Spleen (tissue), 11 donors: Measurements from ENCODE around the gene TERT. TPM values are rescaled to one million over a fixed set of nuclear protein-coding genes. Genes with fewer than 3 reads are reported as not detected.
"Not testable (repeated sequence)": the region's sequence is repeated elsewhere in the genome, so short reads cannot be mapped to it uniquely, and the experiment has no call there.

Experiments used
- DNase-seq: peaks from one replicate; pipeline ENCODE4 v3.0.0-alpha.2; 2020
- H3K27ac ChIP-seq, 8 donors: fragments of 200-600 bp; sonication (generic) in 7 of 8; 1 replicate in 4 of 8; 2 replicates in 4 of 8; pipeline versions ENCODE4 v1.5.0 to v1.8.0; 2016 to 2021; ENCODE audit warnings: inconsistent platforms in 4 of 8, mild to moderate bottlenecking in 4 of 8, moderate library complexity in 1 of 8
- H3K27me3 ChIP-seq, 7 donors: fragments of 200-600 bp; sonication (generic) in 6 of 7; replicated peaks in 1 of 7; 1 replicate in 4 of 7; 2 replicates in 3 of 7; pipeline versions ENCODE4 v1.5.0 to v1.8.0; 2016 to 2021; ENCODE audit warnings: inconsistent platforms in 3 of 7, mild to moderate bottlenecking in 1 of 7
- H3K36me3 ChIP-seq, 6 donors: fragments of 200-600 bp; sonication (generic) in 5 of 6; 1 replicate in 4 of 6; 2 replicates in 2 of 6; pipeline versions ENCODE4 v1.5.0 to v1.8.0; 2016 to 2021; ENCODE audit warnings: inconsistent platforms in 2 of 6
- H3K4me1 ChIP-seq, 6 donors: fragments of 200-600 bp; sonication (generic) in 5 of 6; 1 replicate in 3 of 6; 2 replicates in 3 of 6; pipeline versions ENCODE4 v1.5.0 to v1.8.0; 2016 to 2021; ENCODE audit warnings: inconsistent platforms in 3 of 6
- H3K4me3 ChIP-seq, 8 donors: fragments of 200-600 bp; sonication (generic) in 7 of 8; 1 replicate in 4 of 8; 2 replicates in 4 of 8; pipeline versions ENCODE4 v1.5.0 to v1.8.0; 2016 to 2021; ENCODE audit warnings: inconsistent platforms in 4 of 8, mild to moderate bottlenecking in 4 of 8, moderate library complexity in 2 of 8
- H3K9me3 ChIP-seq, 8 donors: fragments of 200-600 bp; sonication (generic) in 7 of 8; 1 replicate in 4 of 8; 2 replicates in 4 of 8; pipeline versions ENCODE4 v1.5.0 to v1.8.0; 2016 to 2021; ENCODE audit warnings: inconsistent platforms in 4 of 8
- POLR2A ChIP-seq, 3 donors: fragments of 450-650 bp; IDR thresholded peaks; one replicate each; pipeline ENCODE4 v1.5.1; 2017; ENCODE audit warnings: antibody characterized with exemption in 3 of 3, mild to moderate bottlenecking in 1 of 3
- POLR2AphosphoS5 ChIP-seq, 3 donors: sonication (generic); formaldehyde crosslinking; IDR thresholded peaks; one replicate each; pipeline ENCODE4 v1.5.1; 2017; ENCODE audit warnings: antibody characterized with exemption in 3 of 3
- WGBS, 5 donors: extraction: QIAGEN DNeasy Blood & Tissue Kit in 3 of 5; methylation state at CpG; one replicate each; pipeline versions ENCODE4 v1.1.5 to v1.1.7; 2013 to 2018; 5-methylcytosine and 5-hydroxymethylcytosine counted together
- intact Hi-C: fragments of 100-400 bp; cut with DNase I; formaldehyde crosslinking; loops from one replicate; pipeline ENCODE4 v1.15.0; 2023; ENCODE audit warnings: low total_unique reads
- polyA plus RNA-seq, 3 donors: library from polyadenylated mRNA; stranded (reverse); fragments of 200-250 nt; gene quantifications; one replicate each; pipeline ENCODE4 v1.2.1, GENCODE V29; 2013
- total RNA-seq, 7 donors: library from RNA; depleted of rRNA in 3 of 7; stranded (reverse); fragments of >200 nt in 3 of 7; fragmentation: NEBNext Ultra II Directional in 4 of 7; extraction: Animal tissue kit (Norgen Biotek cat#: 25700) in 4 of 7; gene quantifications; one replicate each; pipeline versions ENCODE4 v1.1.0 to v1.2.1, GENCODE V29; 2016 to 2021
- TF ChIP-seq, protein P1 (sequence below), 11 experiments: fragments of 200-600 bp in 7 of 11; fragments of 450-650 bp in 4 of 11; sonication (generic) in 4 of 11; IDR thresholded peaks in 8 of 11; conservative IDR thresholded peaks in 3 of 11; 1 replicate in 7 of 11; 2 replicates in 4 of 11; pipeline versions ENCODE4 v1.4.0 to v1.8.0; 2016 to 2021; ENCODE audit warnings: antibody characterized with exemption in 11 of 11, inconsistent platforms in 4 of 11, mild to moderate bottlenecking in 1 of 11
- donor health status: healthy with polysubstance abuse.
- donor health status: DM: no; HTN: no; CAD: no; lungs with moderate emphysema.
- donor health status: DM: no; HTN: no; CAD: no.
- donor health status: Bipolar disorder and iron deficiency.
- donor health status: healthy.
- donor health status: DM: no; HTN: no; CAD: no.
- donor health status: DM: yes; HTN: yes; CAD: no.

The TERT gene
- total and polyA plus RNA-seq, 10 donors = 0.09 to 5.3 (median 0.40) TPM; not detected in 2

DNA sequence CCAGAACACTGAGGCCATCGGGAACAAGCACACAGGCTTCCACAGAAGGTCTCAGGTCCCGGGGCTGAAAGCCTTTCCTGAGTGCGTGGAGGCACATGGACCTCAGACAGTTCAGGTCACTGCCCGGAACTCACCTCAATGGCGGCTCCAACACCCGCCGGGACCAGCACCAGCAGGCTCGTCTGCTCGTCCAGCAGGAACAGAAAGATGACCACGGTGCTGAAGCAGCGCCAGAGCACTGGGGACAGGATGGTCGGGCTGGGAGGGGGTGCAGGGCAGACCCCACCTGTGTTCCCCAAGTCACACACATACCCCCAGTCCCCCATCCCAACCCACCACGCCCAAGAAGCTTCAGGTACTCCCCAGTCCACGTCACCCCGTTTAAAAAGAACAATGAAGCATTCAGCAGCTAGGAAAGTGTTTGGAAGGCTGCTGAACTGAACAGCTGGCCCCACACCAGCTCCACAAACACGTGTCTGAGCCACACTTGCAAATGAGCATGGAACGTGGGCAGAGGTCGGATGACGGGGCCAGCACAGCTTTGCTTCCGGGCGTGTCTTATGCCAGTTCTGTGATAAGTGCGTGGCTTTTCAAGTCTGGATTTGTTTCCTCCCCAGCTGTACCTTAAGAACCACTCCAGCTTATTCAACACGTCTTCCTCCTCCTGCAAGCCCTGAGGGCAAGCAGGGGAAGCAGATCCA lies 35.4 kb upstream of the TERT start:
- peak; percentile 59 for DNase-seq
- WGBS, 5 donors = 85 to 97% (median 93%) methylated on average over 23 of the region's 23 CpGs
- H3K27me3 ChIP-seq = no peaks in the 10 kb centered on the region
- TF ChIP-seq, protein P1, sequence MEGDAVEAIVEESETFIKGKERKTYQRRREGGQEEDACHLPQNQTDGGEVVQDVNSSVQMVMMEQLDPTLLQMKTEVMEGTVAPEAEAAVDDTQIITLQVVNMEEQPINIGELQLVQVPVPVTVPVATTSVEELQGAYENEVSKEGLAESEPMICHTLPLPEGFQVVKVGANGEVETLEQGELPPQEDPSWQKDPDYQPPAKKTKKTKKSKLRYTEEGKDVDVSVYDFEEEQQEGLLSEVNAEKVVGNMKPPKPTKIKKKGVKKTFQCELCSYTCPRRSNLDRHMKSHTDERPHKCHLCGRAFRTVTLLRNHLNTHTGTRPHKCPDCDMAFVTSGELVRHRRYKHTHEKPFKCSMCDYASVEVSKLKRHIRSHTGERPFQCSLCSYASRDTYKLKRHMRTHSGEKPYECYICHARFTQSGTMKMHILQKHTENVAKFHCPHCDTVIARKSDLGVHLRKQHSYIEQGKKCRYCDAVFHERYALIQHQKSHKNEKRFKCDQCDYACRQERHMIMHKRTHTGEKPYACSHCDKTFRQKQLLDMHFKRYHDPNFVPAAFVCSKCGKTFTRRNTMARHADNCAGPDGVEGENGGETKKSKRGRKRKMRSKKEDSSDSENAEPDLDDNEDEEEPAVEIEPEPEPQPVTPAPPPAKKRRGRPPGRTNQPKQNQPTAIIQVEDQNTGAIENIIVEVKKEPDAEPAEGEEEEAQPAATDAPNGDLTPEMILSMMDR (IDR thresholded peaks at IDR 0.05 in 8 of 11, conservative IDR thresholded peaks at IDR 0.05 in 3 of 11) = no peak
- TF ChIP-seq POLR2AphosphoS5 (IDR thresholded peaks at IDR 0.05) = peak in 1 of 3 donors; percentile 21
- H3K36me3 ChIP-seq = peaks cover 3 to 89% (median 61%) of the 10 kb centered on the region in 6 donors
- H3K27ac ChIP-seq = peak overlapping the region in 1 of 8 donors; percentile 24
- H3K4me3 ChIP-seq = no peak overlapping the region
- no peaks in the 10 kb centered on the region for H3K9me3 ChIP-seq
- peaks cover 0 to 4% (median 0%) of the 10 kb centered on the region in 6 donors for H3K4me1 ChIP-seq
- intact Hi-C loops = no loop called here

- WGBS, 5 donors = 96 to 100% (median 97%) methylated on average over 9 of the region's 9 CpGs
- H3K27ac ChIP-seq = no peak overlapping the region
Measured at GRCh38 chr5:1329111-1329579, 34.3 kb upstream of the TERT start.

GRCh38 chr5:1328237-1329110 lies 33.6 kb upstream of the TERT start:
- intact Hi-C loops, H3K9me3 ChIP-seq, H3K4me1 ChIP-seq, H3K27me3 ChIP-seq, H3K4me3 ChIP-seq, H3K27ac ChIP-seq, DNase-seq: not testable (repeated sequence)
- 82 to 90% (median 86%) methylated on average over 7 of the region's 7 CpGs for WGBS, 5 donors
- peaks cover 3 to 89% (median 61%) of the 10 kb centered on the region in 6 donors for H3K36me3 ChIP-seq

More at GRCh38 chr5:1329111-1329579, 34.3 kb upstream of the TERT start:
- DNase-seq = peak; percentile 67
- intact Hi-C loops = no loop called here
- Histone ChIP-seq H3K27me3 (no peaks in the 10 kb centered on the region), H3K36me3 (peaks cover 3 to 89% (median 61%) of the 10 kb centered on the region in 6 donors), H3K4me1 (peaks cover 0 to 4% (median 0%) of the 10 kb centered on the region in 6 donors), H3K4me3 (no peak overlapping the region), H3K9me3 (no peaks in the 10 kb centered on the region)
- TF ChIP-seq POLR2A (IDR thresholded peaks at IDR 0.05) = no peak
- peak in 2 of 3 donors; percentile 11 to 42 for TF ChIP-seq POLR2AphosphoS5 (IDR thresholded peaks at IDR 0.05)

- 72 to 86% (median 79%) methylated on average over 6 of the region's 6 CpGs for WGBS, 5 donors
- peaks cover 3 to 91% (median 67%) of the 10 kb centered on the region in 6 donors for H3K36me3 ChIP-seq
- H3K27ac ChIP-seq = peak overlapping the region in 1 of 8 donors; percentile 21
- H3K4me3 ChIP-seq, H3K4me1 ChIP-seq, H3K9me3 ChIP-seq, intact Hi-C loops, H3K27me3 ChIP-seq: not testable (repeated sequence)
- DNase-seq = peak; percentile 25
Measured at GRCh38 chr5:1326901-1327756, 32.3 kb upstream of the TERT start.

GRCh38 chr5:1326532-1326875 lies 31.6 kb upstream of the TERT start:
- DNase-seq = peak; percentile 21
- H3K27ac ChIP-seq = peak overlapping the region in 1 of 8 donors; percentile 21
- intact Hi-C loops, H3K4me1 ChIP-seq, H3K9me3 ChIP-seq, H3K4me3 ChIP-seq, H3K27me3 ChIP-seq: not testable (repeated sequence)
- WGBS, 5 donors = 66 to 81% (median 79%) methylated on average over 5 of the region's 5 CpGs
- H3K36me3 ChIP-seq = peaks cover 3 to 91% (median 67%) of the 10 kb centered on the region in 6 donors
